Neural progenitor cell (in vitro differentiated cells): ENCODE results near the gene ELL. TPM values are rescaled to one million over a fixed set of nuclear protein-coding genes. Genes with fewer than 3 reads are reported as not detected.

Experiments used
- DNase-seq: peaks from one replicate; pipeline ENCODE4 v3.0.0-alpha.2; 2016; ENCODE audit warnings: low spot score
- H2AFZ ChIP-seq: fragments of 200-600 bp; sonication (generic); replicated peaks from 2 replicates; pipeline ENCODE4 v1.6.1; 2016; ENCODE audit warnings: antibody characterized with exemption
- H3F3A ChIP-seq: fragments of 200-600 bp; sonication (generic); 2 replicates; pipeline ENCODE4 v1.6.1; 2016; ENCODE audit warnings: antibody characterized with exemption, low read depth
- H3K27ac ChIP-seq: fragments of 200-600 bp; sonication (generic); 2 replicates; pipeline ENCODE4 v1.5.1; 2016; ENCODE audit warnings: mild to moderate bottlenecking
- H3K27me3 ChIP-seq: fragments of 200-600 bp; sonication (generic); 2 replicates; pipeline ENCODE4 v1.6.1; 2016; ENCODE audit warnings: mild to moderate bottlenecking, moderate library complexity
- H3K36me3 ChIP-seq: fragments of 200-600 bp; sonication (generic); 2 replicates; pipeline ENCODE4 v1.5.1; 2016
- H3K4me1 ChIP-seq: fragments of 200-600 bp; sonication (generic); 2 replicates; pipeline ENCODE4 v1.6.1; 2016; ENCODE audit warnings: mixed run types
- H3K4me2 ChIP-seq: fragments of 200-600 bp; sonication (generic); 2 replicates; pipeline ENCODE4 v1.6.1; 2016
- H3K4me3 ChIP-seq: fragments of 200-600 bp; sonication (generic); 2 replicates; pipeline ENCODE4 v1.5.1; 2016
- H3K79me2 ChIP-seq: fragments of 200-600 bp; sonication (generic); 2 replicates; pipeline ENCODE4 v1.6.1; 2016; ENCODE audit warnings: low read depth
- H3K9ac ChIP-seq: fragments of 200-600 bp; sonication (generic); 2 replicates; pipeline ENCODE4 v1.6.1; 2016
- H3K9me3 ChIP-seq: fragments of 200-600 bp; sonication (generic); 2 replicates; pipeline ENCODE4 v1.5.1; 2016; ENCODE audit warnings: low read depth
- H4K20me1 ChIP-seq: fragments of 200-600 bp; sonication (generic); 2 replicates; pipeline ENCODE4 v1.6.1; 2016; ENCODE audit warnings: low read depth
- H3K27ac Mint-ChIP-seq: 3 replicates; pipeline ENCODE4 v1.8.0; 2021; ENCODE audit warnings: mixed read lengths
- H3K27me3 Mint-ChIP-seq: 2 replicates; pipeline ENCODE4 v1.8.0; 2022; ENCODE audit warnings: low read depth, mild to moderate bottlenecking, inconsistent platforms, moderate library complexity, mixed read lengths; ENCODE audit not compliant: insufficient read depth
- H3K36me3 Mint-ChIP-seq: 3 replicates; pipeline ENCODE4 v1.8.0; 2021; ENCODE audit warnings: mixed read lengths
- H3K4me1 Mint-ChIP-seq: 3 replicates; pipeline ENCODE4 v1.8.0; 2021; ENCODE audit warnings: mixed read lengths
- H3K4me3 Mint-ChIP-seq: 3 replicates; pipeline ENCODE4 v1.8.0; 2021; ENCODE audit warnings: mild to moderate bottlenecking, moderate library complexity, mixed read lengths
- H3K9me3 Mint-ChIP-seq: 3 replicates; pipeline ENCODE4 v1.8.0; 2020; ENCODE audit warnings: mixed read lengths
- CTCF ChIP-seq: fragments of 200-600 bp; sonication (generic); IDR thresholded peaks from 2 replicates; pipeline ENCODE4 v1.5.1; 2017; ENCODE audit warnings: antibody characterized with exemption, mild to moderate bottlenecking
- EZH2 ChIP-seq: fragments of 200-600 bp; sonication (generic); IDR thresholded peaks from 2 replicates; pipeline ENCODE4 v1.6.1; 2017; ENCODE audit warnings: antibody characterized with exemption, mild to moderate bottlenecking, moderate library complexity
- EZH2phosphoT487 ChIP-seq: fragments of 200-600 bp; sonication (generic); IDR thresholded peaks from 2 replicates; pipeline ENCODE4 v1.6.1; 2017; ENCODE audit warnings: antibody characterized with exemption
- total RNA-seq: library from RNA; depleted of rRNA; stranded (reverse); fragments of >200 nt; gene quantifications from 2 replicates; pipeline ENCODE4 v1.2.3, GENCODE V29; 2015; ENCODE audit warnings: low replicate concordance

ELL gene
- total RNA-seq, 1 donor from 2014 or later, result 2.9 TPM

- no peak overlapping the region for H2AFZ ChIP-seq
- Mint-ChIP-seq H3K36me3 (peaks cover 4% of the 10 kb centered on the region), H3K4me1 (peaks cover 7% of the 10 kb centered on the region), H3K27me3 (peaks cover 4% of the 10 kb centered on the region), H3K27ac (no peak overlapping the region), H3K4me3 (no peak overlapping the region), H3K9me3 (no peaks in the 10 kb centered on the region)
- no peak overlapping the region for H3K4me3 ChIP-seq
- no peak for DNase-seq
- no peaks in the 10 kb centered on the region for H3K9me3 ChIP-seq
- H3K27ac ChIP-seq, result no peak overlapping the region
- H3K27me3 ChIP-seq, result no peaks in the 10 kb centered on the region
- TF ChIP-seq EZH2phosphoT487, result no peak
- no peak for TF ChIP-seq EZH2
- no peak for TF ChIP-seq CTCF
- H3K36me3 ChIP-seq, result no peaks in the 10 kb centered on the region
- H3K4me2 ChIP-seq, result no peak overlapping the region
- no peaks in the 10 kb centered on the region for H3K79me2 ChIP-seq
- H3K4me1 ChIP-seq, result no peaks in the 10 kb centered on the region
- no peak overlapping the region for H3K9ac ChIP-seq
- H3F3A ChIP-seq, result no peaks in the 10 kb centered on the region
- peaks cover 3% of the 10 kb centered on the region for H4K20me1 ChIP-seq
Observed at GRCh38 chr19:18460900-18461299, 61.0 kb downstream of the ELL start.

GRCh38 chr19:18457483-18458331 is 64.2 kb downstream of the ELL start:
- Mint-ChIP-seq H3K36me3 (peaks cover 6% of the 10 kb centered on the region), H3K27me3 (peaks cover 4% of the 10 kb centered on the region), H3K4me3 (no peak overlapping the region), H3K9me3 (no peaks in the 10 kb centered on the region), H3K27ac (no peak overlapping the region), H3K4me1 (peaks cover 7% of the 10 kb centered on the region)
- H3K79me2 ChIP-seq, result no peaks in the 10 kb centered on the region
- H2AFZ ChIP-seq, result no peak overlapping the region
- no peak for DNase-seq
- no peak overlapping the region for H3K9ac ChIP-seq
- no peaks in the 10 kb centered on the region for H3K9me3 ChIP-seq
- H3K4me1 ChIP-seq, result no peaks in the 10 kb centered on the region
- no peak overlapping the region for H3K27ac ChIP-seq
- no peaks in the 10 kb centered on the region for H3K36me3 ChIP-seq
- peaks cover 3% of the 10 kb centered on the region for H4K20me1 ChIP-seq
- no peak for TF ChIP-seq CTCF
- TF ChIP-seq EZH2, result no peak
- no peak for TF ChIP-seq EZH2phosphoT487
- no peak overlapping the region for H3K4me3 ChIP-seq
- H3F3A ChIP-seq, result no peaks in the 10 kb centered on the region
- no peaks in the 10 kb centered on the region for H3K27me3 ChIP-seq
- no peak overlapping the region for H3K4me2 ChIP-seq

GRCh38 chr19:18456974-18457373 is 64.9 kb downstream of the ELL start:
- DNase-seq, result no peak
- Histone ChIP-seq H3F3A (no peaks in the 10 kb centered on the region), H3K4me3 (no peak overlapping the region), H3K4me2 (no peak overlapping the region), H3K4me1 (no peaks in the 10 kb centered on the region), H3K27me3 (no peaks in the 10 kb centered on the region), H4K20me1 (peaks cover 3% of the 10 kb centered on the region), H3K36me3 (no peaks in the 10 kb centered on the region), H3K9ac (no peak overlapping the region), H3K79me2 (no peaks in the 10 kb centered on the region), H2AFZ (no peak overlapping the region), H3K9me3 (no peaks in the 10 kb centered on the region), H3K27ac (no peak overlapping the region)
- TF ChIP-seq EZH2 (no peak), CTCF (no peak), EZH2phosphoT487 (no peak)
- Mint-ChIP-seq H3K4me1 (peaks cover 8% of the 10 kb centered on the region), H3K4me3 (no peak overlapping the region), H3K36me3 (peaks cover 6% of the 10 kb centered on the region), H3K9me3 (no peaks in the 10 kb centered on the region), H3K27ac (no peak overlapping the region), H3K27me3 (peaks cover 4% of the 10 kb centered on the region)
